Karpas-422 (cell line): ENCODE results near the gene SERPINB3. TPM values are rescaled to one million over a fixed set of nuclear protein-coding genes. Genes with fewer than 3 reads are reported as not detected.

Experiments used
- DNase-seq: peaks from one replicate; pipeline ENCODE4 v3.0.0-alpha.2; 2015
- H2AFZ ChIP-seq: fragments of 200-600 bp; sonication (generic); 2 replicates; pipeline ENCODE4 v1.6.1; 2014; ENCODE audit warnings: antibody characterized with exemption, low read length, mixed read lengths
- H3K27ac ChIP-seq: fragments of 200-600 bp; sonication (generic); 2 replicates; pipeline ENCODE4 v1.5.1; 2014; ENCODE audit warnings: mild to moderate bottlenecking, low read length, moderate library complexity
- H3K27me3 ChIP-seq: fragments of 200-600 bp; sonication (generic); 2 replicates; pipeline ENCODE4 v1.6.1; 2014; ENCODE audit warnings: low read length, mixed read lengths
- H3K36me3 ChIP-seq: fragments of 200-600 bp; sonication (generic); 2 replicates; pipeline ENCODE4 v1.6.1; 2014; ENCODE audit warnings: low read length, mixed read lengths; ENCODE audit not compliant: insufficient read depth
- H3K4me1 ChIP-seq: fragments of 200-600 bp; sonication (generic); 2 replicates; pipeline ENCODE4 v1.6.1; 2014; ENCODE audit warnings: mild to moderate bottlenecking, low read length, mixed read lengths
- H3K4me2 ChIP-seq: fragments of 200-600 bp; sonication (generic); 2 replicates; pipeline ENCODE4 v1.6.1; 2014; ENCODE audit warnings: low read length, low read depth, mild to moderate bottlenecking; ENCODE audit not compliant: poor library complexity, severe bottlenecking
- H3K4me3 ChIP-seq: fragments of 200-600 bp; sonication (generic); 2 replicates; pipeline ENCODE4 v1.5.1; 2014; ENCODE audit warnings: mild to moderate bottlenecking, antibody characterized with exemption, low read length, mixed read lengths
- H3K79me2 ChIP-seq: fragments of 200-600 bp; sonication (generic); 2 replicates; pipeline ENCODE4 v1.6.1; 2014; ENCODE audit warnings: mild to moderate bottlenecking, low read length, mixed read lengths
- H3K9ac ChIP-seq: fragments of 200-600 bp; sonication (generic); 2 replicates; pipeline ENCODE4 v1.6.0; 2014; ENCODE audit warnings: low read length
- H3K9me2 ChIP-seq: fragments of 200-600 bp; sonication (generic), shearing (Covaris generic); replicated peaks from 2 replicates; pipeline ENCODE4 v1.6.0; 2014; ENCODE audit warnings: mild to moderate bottlenecking, low read length, moderate library complexity; ENCODE audit not compliant: insufficient read depth
- H3K9me3 ChIP-seq: fragments of 300-700, 200-600 bp; sonication (generic); 2 replicates; pipeline ENCODE4 v1.6.1; 2014; ENCODE audit warnings: low read length, mixed read lengths
- H4K20me1 ChIP-seq: fragments of 200-600 bp; sonication (generic); 2 replicates; pipeline ENCODE4 v1.6.1; 2014; ENCODE audit warnings: mild to moderate bottlenecking, antibody characterized with exemption, low read length, low read depth; ENCODE audit not compliant: insufficient read depth
- total RNA-seq: library from RNA; depleted of rRNA; stranded (reverse); fragments of >200 nt; shearing (Covaris generic); gene quantifications from 2 replicates; pipeline ENCODE4 v1.2.3, GENCODE V29; 2014; ENCODE audit warnings: low replicate concordance

The SERPINB3 gene
- total RNA-seq, 1 experiment from 2014 or later, result not detected

DNA sequence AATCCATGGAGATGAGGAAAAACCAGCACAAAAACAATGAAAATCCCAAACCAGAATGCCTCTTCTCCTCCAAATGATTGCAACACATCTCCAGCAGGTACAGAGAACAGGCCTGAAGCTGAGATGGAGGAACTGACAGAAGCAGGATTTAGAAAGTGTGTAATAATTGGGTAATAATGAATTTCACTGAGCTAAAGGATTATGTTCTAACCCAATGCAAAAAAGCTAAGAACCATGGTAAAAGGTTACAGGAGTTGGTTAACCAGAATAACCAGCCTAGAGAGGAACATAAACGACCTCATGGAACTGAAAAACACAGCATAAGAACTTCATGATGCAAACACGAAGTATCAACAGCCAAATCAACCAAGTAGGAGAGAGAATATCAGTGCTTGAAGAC lies 27.4 kb upstream of the SERPINB3 start:
- DNase-seq, result no peak
- no peaks in the 10 kb centered on the region for H3K4me1 ChIP-seq

GRCh38 chr18:63686871-63687270 lies 25.2 kb upstream of the SERPINB3 start:
- no peak for DNase-seq
- Histone ChIP-seq H3K27me3 (no peaks in the 10 kb centered on the region), H3K4me1 (no peaks in the 10 kb centered on the region), H3K27ac (no peak overlapping the region), H3K79me2 (no peaks in the 10 kb centered on the region), H4K20me1 (no peaks in the 10 kb centered on the region), H3K4me3 (no peak overlapping the region), H3K9me2 (no peaks in the 10 kb centered on the region), H2AFZ (no peak overlapping the region), H3K9ac (no peak overlapping the region), H3K9me3 (no peaks in the 10 kb centered on the region), H3K36me3 (no peaks in the 10 kb centered on the region), H3K4me2 (no peak overlapping the region)

More for the DNA sequence above, 27.4 kb upstream of the SERPINB3 start:
- H4K20me1 ChIP-seq, result no peaks in the 10 kb centered on the region
- H3K79me2 ChIP-seq, result no peaks in the 10 kb centered on the region
- no peaks in the 10 kb centered on the region for H3K9me2 ChIP-seq
- no peak overlapping the region for H3K27ac ChIP-seq
- no peaks in the 10 kb centered on the region for H3K9me3 ChIP-seq
- no peak overlapping the region for H3K4me3 ChIP-seq
- no peak overlapping the region for H2AFZ ChIP-seq
- no peak overlapping the region for H3K9ac ChIP-seq
- H3K4me2 ChIP-seq, result no peak overlapping the region
- H3K36me3 ChIP-seq, result no peaks in the 10 kb centered on the region
- no peaks in the 10 kb centered on the region for H3K27me3 ChIP-seq

DNA sequence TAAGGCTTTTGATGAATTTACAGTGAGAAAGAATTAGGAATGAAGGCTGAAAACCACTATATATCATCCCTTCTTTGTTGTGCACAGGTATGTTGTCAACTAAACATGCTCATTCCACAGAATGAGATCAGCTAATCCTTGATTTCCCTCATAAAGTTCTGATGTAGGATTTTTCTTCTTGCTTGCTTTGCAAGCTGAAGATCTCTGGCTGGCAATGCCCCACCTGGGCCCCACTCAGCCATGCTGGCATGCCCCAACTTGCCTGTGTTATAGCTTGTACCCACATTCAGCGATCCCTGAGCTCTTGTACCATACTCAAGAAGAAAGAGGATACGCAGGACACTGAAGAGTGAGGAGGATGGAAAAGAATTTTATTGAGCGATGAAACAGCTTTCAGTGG lies 23.0 kb upstream of the SERPINB3 start:
- Histone ChIP-seq H3K27ac (no peak overlapping the region), H3K4me2 (no peak overlapping the region), H3K4me1 (no peaks in the 10 kb centered on the region), H3K9me3 (no peaks in the 10 kb centered on the region), H3K9ac (no peak overlapping the region), H3K9me2 (no peaks in the 10 kb centered on the region), H4K20me1 (no peaks in the 10 kb centered on the region), H3K79me2 (no peaks in the 10 kb centered on the region), H3K27me3 (no peaks in the 10 kb centered on the region), H3K4me3 (no peak overlapping the region), H2AFZ (no peak overlapping the region), H3K36me3 (no peaks in the 10 kb centered on the region)
- DNase-seq, result no peak

- Histone ChIP-seq H3K27me3 (no peaks in the 10 kb centered on the region), H3K79me2 (no peaks in the 10 kb centered on the region), H4K20me1 (no peaks in the 10 kb centered on the region), H3K9ac (no peak overlapping the region), H3K4me1 (no peaks in the 10 kb centered on the region), H3K27ac (no peak overlapping the region), H2AFZ (no peak overlapping the region), H3K4me2 (no peak overlapping the region), H3K9me3 (no peaks in the 10 kb centered on the region), H3K36me3 (no peaks in the 10 kb centered on the region), H3K9me2 (no peaks in the 10 kb centered on the region), H3K4me3 (no peak overlapping the region)
- DNase-seq, result no peak
These were observed 22.2 kb upstream of the SERPINB3 start for GRCh38 chr18:63683890-63684289.

- Histone ChIP-seq H3K36me3 (no peaks in the 10 kb centered on the region), H3K9me3 (no peaks in the 10 kb centered on the region), H3K27ac (no peak overlapping the region), H3K9me2 (no peaks in the 10 kb centered on the region), H2AFZ (no peak overlapping the region), H3K79me2 (no peaks in the 10 kb centered on the region), H3K4me1 (no peaks in the 10 kb centered on the region), H3K9ac (no peak overlapping the region), H3K4me3 (no peak overlapping the region), H3K4me2 (no peak overlapping the region), H4K20me1 (no peaks in the 10 kb centered on the region), H3K27me3 (no peaks in the 10 kb centered on the region)
- DNase-seq, result no peak
These were observed 21.5 kb upstream of the SERPINB3 start for GRCh38 chr18:63683152-63683551.

- no peaks in the 10 kb centered on the region for H3K4me1 ChIP-seq
- no peak overlapping the region for H3K4me3 ChIP-seq
- H3K9me2 ChIP-seq, result no peaks in the 10 kb centered on the region
- H3K9me3 ChIP-seq, result no peaks in the 10 kb centered on the region
- no peak for DNase-seq
- no peak overlapping the region for H3K27ac ChIP-seq
- no peak overlapping the region for H2AFZ ChIP-seq
- H3K36me3 ChIP-seq, result no peaks in the 10 kb centered on the region
- H3K4me2 ChIP-seq, result no peak overlapping the region
- no peaks in the 10 kb centered on the region for H4K20me1 ChIP-seq
- no peak overlapping the region for H3K9ac ChIP-seq
- no peaks in the 10 kb centered on the region for H3K79me2 ChIP-seq
- no peaks in the 10 kb centered on the region for H3K27me3 ChIP-seq
These were observed 20.0 kb upstream of the SERPINB3 start for GRCh38 chr18:63681449-63682340.

DNA sequence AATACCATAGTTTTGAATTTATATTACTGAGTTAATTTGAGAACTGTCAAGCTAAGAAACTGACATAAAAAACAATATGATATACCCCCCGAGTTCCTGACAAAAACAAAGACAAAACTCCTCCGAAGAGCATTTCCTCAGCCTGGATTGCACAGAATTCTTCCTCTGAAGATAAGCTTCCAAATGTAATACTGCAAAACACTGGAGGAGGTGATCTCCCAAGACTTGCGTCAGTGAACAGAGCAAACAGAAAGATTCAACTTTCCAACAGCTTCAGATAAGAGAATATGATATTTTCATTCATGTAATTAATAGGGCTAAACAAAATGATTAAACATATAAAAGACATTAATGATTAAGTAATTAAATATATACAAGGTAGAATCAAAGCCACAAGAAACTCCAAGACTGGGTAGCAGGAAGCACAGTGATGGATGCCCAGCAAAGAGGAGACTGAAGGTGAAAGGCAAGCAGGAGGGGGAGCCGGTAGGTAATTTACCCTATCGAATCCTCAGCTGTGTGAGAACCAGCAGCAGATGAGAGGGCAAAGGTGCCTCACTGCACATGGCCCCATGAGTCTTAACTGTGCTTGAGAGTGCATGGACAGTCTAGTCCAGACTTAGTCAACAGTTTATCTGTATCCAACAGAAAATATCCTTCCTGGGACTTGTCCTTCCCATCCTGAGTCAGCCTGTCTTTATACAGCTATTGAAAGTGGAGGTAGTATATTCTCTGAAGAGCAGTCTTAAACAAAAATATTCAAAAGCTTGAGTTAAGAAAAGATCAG lies 18.3 kb upstream of the SERPINB3 start:
- Histone ChIP-seq H3K9me2 (no peaks in the 10 kb centered on the region), H3K4me3 (no peak overlapping the region), H3K4me2 (no peak overlapping the region), H2AFZ (no peak overlapping the region), H3K27ac (no peak overlapping the region), H3K9ac (no peak overlapping the region), H3K9me3 (no peaks in the 10 kb centered on the region), H3K27me3 (no peaks in the 10 kb centered on the region), H3K79me2 (no peaks in the 10 kb centered on the region), H3K4me1 (no peaks in the 10 kb centered on the region), H3K36me3 (no peaks in the 10 kb centered on the region), H4K20me1 (no peaks in the 10 kb centered on the region)
- no peak for DNase-seq

GRCh38 chr18:63677500-63678225 lies 16.0 kb upstream of the SERPINB3 start:
- H3K36me3 ChIP-seq, result no peaks in the 10 kb centered on the region

More at GRCh38 chr18:63677500-63678225, 16.0 kb upstream of the SERPINB3 start:
- H3K9me2 ChIP-seq, result no peaks in the 10 kb centered on the region
- no peaks in the 10 kb centered on the region for H3K79me2 ChIP-seq
- DNase-seq, result no peak
- no peak overlapping the region for H3K27ac ChIP-seq
- no peak overlapping the region for H2AFZ ChIP-seq
- H3K9ac ChIP-seq, result no peak overlapping the region
- no peaks in the 10 kb centered on the region for H4K20me1 ChIP-seq
- H3K4me3 ChIP-seq, result no peak overlapping the region
- no peak overlapping the region for H3K4me2 ChIP-seq
- H3K9me3 ChIP-seq, result no peaks in the 10 kb centered on the region
- no peaks in the 10 kb centered on the region for H3K27me3 ChIP-seq
- no peaks in the 10 kb centered on the region for H3K4me1 ChIP-seq
